Stimulated activated CD4-positive, alpha-beta T cell treated with anti-CD3 and anti-CD28 coated beads, Interleukin-1b, Interleukin-23, amount 100 ng/mL, for 1 hour (primary cell): ENCODE data around the gene LY6G5C.
A peak's percentile ranks its signal among the peaks of the same experiment; 100 is the strongest.

ENCODE experiments used
- DNase-seq, 2 donors: peaks; one replicate each; pipeline ENCODE4 v3.0.0-alpha.2; 2020; ENCODE audit warnings: low read depth in 2 of 2

The LY6G5C gene

GRCh38 chr6:31663126-31663960, 17.5 kb downstream of the LY6G5C start:
- no peak for DNase-seq

- no peak for DNase-seq
These were observed 18.6 kb downstream of the LY6G5C start for GRCh38 chr6:31662124-31662723.

- no peak for DNase-seq
These were observed 19.4 kb downstream of the LY6G5C start for GRCh38 chr6:31661262-31662123.

GRCh38 chr6:31660381-31661261, 20.2 kb downstream of the LY6G5C start, which contains the start of gene C6orf47:
Gene C6orf47, minus strand, starts transcription at chr6:31660778. Its CDS starts 831 bp downstream, at chr6:31659947.
- DNase-seq = peak in 1 of 2 donors; percentile 54

- no peak for DNase-seq
These were observed 21.1 kb downstream of the LY6G5C start for GRCh38 chr6:31659649-31660380.

- DNase-seq = no peak
These were observed 21.8 kb downstream of the LY6G5C start for GRCh38 chr6:31658983-31659648.

- no peak for DNase-seq
These were observed 22.6 kb downstream of the LY6G5C start for GRCh38 chr6:31658158-31658688.

GRCh38 chr6:31657406-31658157, 23.3 kb downstream of the LY6G5C start:
- no peak for DNase-seq

- no peak for DNase-seq
These were observed 25.3 kb downstream of the LY6G5C start, which contains the start of gene APOM for GRCh38 chr6:31655349-31656237. Gene APOM, plus strand, starts transcription at chr6:31655894. Its CDS starts 73 bp downstream, at chr6:31655967.

GRCh38 chr6:31654574-31655348, 26.1 kb downstream of the LY6G5C start:
- DNase-seq = no peak

- DNase-seq = no peak
These were observed 27.7 kb downstream of the LY6G5C start for GRCh38 chr6:31652925-31653724.

GRCh38 chr6:31651602-31652191, 29.2 kb downstream of the LY6G5C start:
- no peak for DNase-seq

- DNase-seq = no peak
These were observed 35.5 kb downstream of the LY6G5C start for GRCh38 chr6:31645325-31645724.

- DNase-seq = no peak
These were observed 36.9 kb downstream of the LY6G5C start for GRCh38 chr6:31643818-31644454.
